ENCODE results near the gene C1RL. TPM values are rescaled to one million over a fixed set of nuclear protein-coding genes. Genes with fewer than 3 reads are reported as not detected.

The C1RL gene
- total RNA-seq, 1 donor from 2014 or later = 8.1 TPM

GRCh38 chr12:7120166-7120565 lies 11.2 kb upstream of the C1RL start:
- no peaks in the 10 kb centered on the region for H3K9me3 ChIP-seq (replicated peaks)
- peaks cover 21% of the 10 kb centered on the region for H3K4me1 ChIP-seq
- no peaks in the 10 kb centered on the region for H3K36me3 ChIP-seq
- DNase-seq = no peak
- no peak overlapping the region for H3K4me3 ChIP-seq
- no peaks in the 10 kb centered on the region for H3K27me3 ChIP-seq (ENCODE audit: low read depth)
- intact Hi-C loops (cut with micrococcal nuclease) = no loop called here
- H3K27ac ChIP-seq (replicated peaks) = no peak overlapping the region
- no peak for TF ChIP-seq CTCF (IDR thresholded peaks at IDR 0.05; ENCODE audit: borderline replicate concordance)

- Histone ChIP-seq H3K4me3 (no peak overlapping the region), H3K36me3 (no peaks in the 10 kb centered on the region), H3K4me1 (peaks cover 19% of the 10 kb centered on the region), H3K9me3 (replicated peaks) (no peaks in the 10 kb centered on the region), H3K27ac (replicated peaks) (no peak overlapping the region), H3K27me3 (ENCODE audit: low read depth) (no peaks in the 10 kb centered on the region)
- no peak for TF ChIP-seq CTCF (IDR thresholded peaks at IDR 0.05; ENCODE audit: borderline replicate concordance)
- intact Hi-C loops (cut with micrococcal nuclease) = no loop called here
- DNase-seq = no peak
Observed at GRCh38 chr12:7118881-7119280, 9.9 kb upstream of the C1RL start.

DNA sequence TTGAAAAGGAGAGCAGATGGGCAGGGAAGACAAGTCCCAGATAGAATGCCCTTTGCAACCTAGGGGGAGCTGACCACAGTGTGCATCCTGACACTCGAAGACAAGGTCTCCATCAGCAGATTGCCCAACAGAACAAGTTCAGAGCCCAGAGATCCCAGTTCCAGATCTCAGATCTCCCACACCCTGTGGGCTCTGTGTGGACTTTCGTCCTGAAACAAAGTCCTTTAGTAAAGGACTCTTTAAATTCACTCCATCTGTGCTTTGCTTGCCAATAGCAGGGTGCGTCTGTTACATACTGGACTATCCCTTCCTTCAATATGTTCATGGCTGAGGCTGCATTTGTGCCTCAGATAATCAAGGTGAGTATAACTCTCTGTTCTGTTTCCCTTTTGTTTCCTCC lies 8.7 kb upstream of the C1RL start:
- no peaks in the 10 kb centered on the region for H3K27me3 ChIP-seq (ENCODE audit: low read depth)
- H3K9me3 ChIP-seq (replicated peaks) = no peaks in the 10 kb centered on the region
- TF ChIP-seq CTCF (IDR thresholded peaks at IDR 0.05; ENCODE audit: borderline replicate concordance) = no peak
- no peak for DNase-seq
- no peaks in the 10 kb centered on the region for H3K36me3 ChIP-seq
- intact Hi-C loops (cut with micrococcal nuclease) = no loop called here
- no peak overlapping the region for H3K4me3 ChIP-seq
- no peak overlapping the region for H3K27ac ChIP-seq (replicated peaks)
- peaks cover 17% of the 10 kb centered on the region for H3K4me1 ChIP-seq

GRCh38 chr12:7116916-7117315 lies 7.9 kb upstream of the C1RL start:
- H3K4me1 ChIP-seq = peaks cover 11% of the 10 kb centered on the region
- no peaks in the 10 kb centered on the region for H3K9me3 ChIP-seq (replicated peaks)
- H3K27me3 ChIP-seq (ENCODE audit: low read depth) = no peaks in the 10 kb centered on the region
- H3K27ac ChIP-seq (replicated peaks) = no peak overlapping the region
- intact Hi-C loops (cut with micrococcal nuclease) = no loop called here
- H3K4me3 ChIP-seq = no peak overlapping the region
- TF ChIP-seq CTCF (IDR thresholded peaks at IDR 0.05; ENCODE audit: borderline replicate concordance) = no peak
- no peaks in the 10 kb centered on the region for H3K36me3 ChIP-seq
- no peak for DNase-seq

DNA sequence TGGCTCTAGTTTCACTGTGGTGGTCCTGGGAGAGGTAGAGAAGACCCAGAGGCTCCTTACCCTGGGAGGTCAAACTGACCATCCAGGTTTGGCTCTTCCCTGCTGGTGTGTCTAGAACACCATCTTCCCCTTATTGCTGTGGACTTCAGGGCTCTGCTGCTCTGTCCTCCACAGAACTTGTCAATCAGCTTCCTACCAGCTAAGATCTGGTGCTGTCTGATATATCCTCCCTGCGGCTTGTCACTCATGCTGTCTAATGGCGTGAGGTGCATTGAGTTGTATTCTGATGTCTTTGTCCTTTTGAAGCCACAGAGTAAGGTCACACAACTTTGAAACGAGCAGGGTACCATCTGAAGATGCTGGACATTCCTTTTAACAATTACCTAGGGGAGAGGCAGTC lies 7.2 kb upstream of the C1RL start:
- no peak overlapping the region for H3K4me3 ChIP-seq
- TF ChIP-seq CTCF (IDR thresholded peaks at IDR 0.05; ENCODE audit: borderline replicate concordance) = no peak
- DNase-seq = no peak
- no peaks in the 10 kb centered on the region for H3K9me3 ChIP-seq (replicated peaks)
- H3K27me3 ChIP-seq (ENCODE audit: low read depth) = no peaks in the 10 kb centered on the region
- H3K4me1 ChIP-seq = peaks cover 11% of the 10 kb centered on the region
- intact Hi-C loops (cut with micrococcal nuclease) = no loop called here
- no peaks in the 10 kb centered on the region for H3K36me3 ChIP-seq
- H3K27ac ChIP-seq (replicated peaks) = no peak overlapping the region

- H3K4me1 ChIP-seq = peaks cover 11% of the 10 kb centered on the region
- intact Hi-C loops (cut with micrococcal nuclease) = no loop called here
- no peak for TF ChIP-seq CTCF (IDR thresholded peaks at IDR 0.05; ENCODE audit: borderline replicate concordance)
- no peak overlapping the region for H3K27ac ChIP-seq (replicated peaks)
- DNase-seq = no peak
- H3K4me3 ChIP-seq = no peak overlapping the region
- no peaks in the 10 kb centered on the region for H3K27me3 ChIP-seq (ENCODE audit: low read depth)
- H3K9me3 ChIP-seq (replicated peaks) = no peaks in the 10 kb centered on the region
- no peaks in the 10 kb centered on the region for H3K36me3 ChIP-seq
Observed at GRCh38 chr12:7114851-7115250, 5.8 kb upstream of the C1RL start.
